MM.1S (cell line): Measurements from ENCODE around the gene UNC93A.

Experiments
- DNase-seq: peaks from one replicate; pipeline ENCODE4 v3.0.0-alpha.2; 2015
- H2AFZ ChIP-seq: fragments of 300-600 bp; sonication (generic); 2 replicates; pipeline ENCODE4 v1.6.0; 2016; ENCODE audit warnings: antibody characterized with exemption, low read length
- H3F3A ChIP-seq: fragments of 300-600 bp; sonication (generic); 2 replicates; pipeline ENCODE4 v1.6.1; 2016; ENCODE audit warnings: mild to moderate bottlenecking, antibody characterized with exemption, low read length, moderate library complexity, mixed read lengths; ENCODE audit not compliant: insufficient read depth
- H3K27ac ChIP-seq: fragments of 300-600 bp; sonication (generic); 2 replicates; pipeline ENCODE4 v1.5.1; 2016; ENCODE audit warnings: mild to moderate bottlenecking, low read length
- H3K27me3 ChIP-seq: fragments of 300-600 bp; sonication (generic); replicated peaks from 2 replicates; pipeline ENCODE4 v1.6.0; 2016; ENCODE audit warnings: low read length; ENCODE audit not compliant: insufficient read depth
- H3K36me3 ChIP-seq: fragments of 300-600 bp; sonication (generic); replicated peaks from 2 replicates; pipeline ENCODE4 v1.6.1; 2016; ENCODE audit warnings: mild to moderate bottlenecking, low read length, mixed read lengths; ENCODE audit not compliant: insufficient read depth
- H3K4me1 ChIP-seq: fragments of 300-600 bp; sonication (generic); 2 replicates; pipeline ENCODE4 v1.6.1; 2016; ENCODE audit warnings: low read length, mixed read lengths
- H3K4me2 ChIP-seq: fragments of 300-600 bp; sonication (generic); 2 replicates; pipeline ENCODE4 v1.6.0; 2016; ENCODE audit warnings: low read depth, low read length
- H3K4me3 ChIP-seq: fragments of 300-600 bp; sonication (generic); 2 replicates; pipeline ENCODE4 v1.5.1; 2016; ENCODE audit warnings: low read length, mixed read lengths
- H3K79me2 ChIP-seq: fragments of 300-600 bp; sonication (generic); 2 replicates; pipeline ENCODE4 v1.6.1; 2016; ENCODE audit warnings: mixed run types, low read length, mixed read lengths
- H3K9ac ChIP-seq: fragments of 300-600 bp; sonication (generic); 2 replicates; pipeline ENCODE4 v1.6.1; 2016; ENCODE audit warnings: low read length, mixed read lengths
- H3K9me2 ChIP-seq: fragments of 300-600 bp; sonication (generic); replicated peaks from 2 replicates; pipeline ENCODE4 v1.6.1; 2016; ENCODE audit warnings: mild to moderate bottlenecking, low read length, mixed read lengths; ENCODE audit not compliant: insufficient read depth
- H3K9me3 ChIP-seq: fragments of 300-600 bp; sonication (generic); replicated peaks from 2 replicates; pipeline ENCODE4 v1.6.1; 2016; ENCODE audit warnings: mild to moderate bottlenecking, low read length, mixed read lengths; ENCODE audit not compliant: insufficient read depth
- H4K20me1 ChIP-seq: fragments of 300-600 bp; sonication (generic); 2 replicates; pipeline ENCODE4 v1.6.1; 2016; ENCODE audit warnings: mild to moderate bottlenecking, low read length, moderate library complexity, mixed read lengths; ENCODE audit not compliant: insufficient read depth
- CTCF ChIP-seq: fragments of 300-600 bp; sonication (generic); IDR thresholded peaks from 2 replicates; pipeline ENCODE4 v1.5.1; 2016; ENCODE audit warnings: antibody characterized with exemption, low read length, mixed read lengths
- EZH2 ChIP-seq: fragments of 300-600 bp; sonication (generic); optimal IDR thresholded peaks from 2 replicates; pipeline ENCODE3; 2017; ENCODE audit warnings: low read depth, mild to moderate bottlenecking, antibody characterized with exemption, low read length, mixed read lengths
- EZH2phosphoT487 ChIP-seq: fragments of 300-600 bp; sonication (generic); IDR thresholded peaks from 2 replicates; pipeline ENCODE4 v1.6.1; 2018; ENCODE audit warnings: antibody characterized with exemption, low read length

Gene UNC93A

DNA sequence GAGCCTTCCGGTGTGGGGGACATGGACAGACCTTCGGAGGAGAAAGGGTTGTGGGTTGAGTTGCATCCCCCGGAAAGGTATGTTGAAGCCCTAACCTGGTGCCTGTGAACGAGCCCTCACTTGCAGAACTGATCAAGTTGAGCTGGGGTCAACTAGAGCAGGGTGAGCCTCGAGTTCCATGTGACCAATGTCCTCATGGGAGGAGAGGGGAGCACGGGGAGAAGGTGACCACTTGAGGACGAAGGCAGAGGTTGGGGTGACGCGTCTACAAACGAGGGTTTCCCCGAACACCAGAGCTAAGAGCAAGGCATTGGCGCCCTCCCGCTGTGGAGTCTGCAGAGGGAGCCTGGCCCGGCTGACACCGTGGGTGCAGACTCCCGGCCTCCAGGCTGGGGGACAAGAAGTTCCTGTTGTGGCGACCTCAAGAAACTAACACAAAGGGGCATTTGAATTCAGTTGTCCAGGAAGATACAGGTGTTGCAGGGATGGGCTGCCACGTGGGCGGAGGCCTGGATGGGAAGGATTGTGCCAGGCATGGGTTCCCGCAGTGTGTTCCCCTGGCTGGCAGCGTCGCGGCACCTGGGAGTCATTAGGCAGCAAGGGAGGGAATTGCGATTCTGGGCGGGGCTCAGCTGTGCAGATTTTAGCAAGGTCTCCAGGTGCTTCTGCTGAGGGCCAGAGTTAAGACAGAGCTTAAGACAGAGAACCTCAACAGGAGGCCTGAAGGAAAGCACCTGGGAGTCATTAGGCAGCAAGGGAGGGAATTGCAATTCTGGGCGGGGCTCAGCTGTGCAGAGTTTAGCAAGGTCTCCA, 20.4 kb upstream of the UNC93A start:
- Histone ChIP-seq H3F3A (no peaks in the 10 kb centered on the region), H4K20me1 (no peaks in the 10 kb centered on the region), H3K4me1 (no peaks in the 10 kb centered on the region), H3K4me2 (no peak overlapping the region), H3K4me3 (no peak overlapping the region), H3K79me2 (no peaks in the 10 kb centered on the region), H3K9me3 (no peaks in the 10 kb centered on the region), H3K27me3 (no peaks in the 10 kb centered on the region), H3K36me3 (no peaks in the 10 kb centered on the region), H3K9me2 (no peaks in the 10 kb centered on the region), H3K27ac (no peak overlapping the region), H2AFZ (no peak overlapping the region), H3K9ac (no peak overlapping the region)
- no peak for DNase-seq
- TF ChIP-seq EZH2, result no peak
- TF ChIP-seq EZH2phosphoT487, result no peak
- TF ChIP-seq CTCF, result no peak

DNA sequence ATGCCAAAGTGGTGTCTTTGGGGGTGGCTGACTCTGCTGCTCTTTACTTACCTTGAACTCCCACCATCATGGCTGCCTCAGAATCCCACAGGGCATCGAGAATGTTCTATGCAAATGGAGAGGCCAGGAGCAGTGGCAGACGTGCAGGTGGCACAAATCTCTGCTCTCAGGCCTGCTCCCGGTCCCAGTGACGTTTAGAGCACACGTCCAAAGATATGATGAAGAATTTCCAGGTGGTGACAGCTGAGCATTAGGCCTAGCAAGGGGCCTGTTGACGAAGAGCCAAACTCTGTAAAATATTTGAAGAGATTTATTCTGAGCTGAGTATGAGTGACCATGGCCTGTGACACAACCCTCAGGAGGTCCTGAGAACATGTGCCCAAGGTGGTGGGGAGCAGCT, 19.0 kb upstream of the UNC93A start:
- Histone ChIP-seq H3K27me3 (no peaks in the 10 kb centered on the region), H3K9me2 (no peaks in the 10 kb centered on the region), H3K4me3 (no peak overlapping the region), H3K4me2 (no peak overlapping the region), H3K27ac (no peak overlapping the region), H3K79me2 (no peaks in the 10 kb centered on the region), H3K9ac (no peak overlapping the region), H3K9me3 (no peaks in the 10 kb centered on the region), H3F3A (no peaks in the 10 kb centered on the region), H4K20me1 (no peaks in the 10 kb centered on the region), H2AFZ (no peak overlapping the region), H3K4me1 (no peaks in the 10 kb centered on the region), H3K36me3 (no peaks in the 10 kb centered on the region)
- no peak for DNase-seq
- no peak for TF ChIP-seq CTCF
- no peak for TF ChIP-seq EZH2phosphoT487
- TF ChIP-seq EZH2, result no peak

DNA sequence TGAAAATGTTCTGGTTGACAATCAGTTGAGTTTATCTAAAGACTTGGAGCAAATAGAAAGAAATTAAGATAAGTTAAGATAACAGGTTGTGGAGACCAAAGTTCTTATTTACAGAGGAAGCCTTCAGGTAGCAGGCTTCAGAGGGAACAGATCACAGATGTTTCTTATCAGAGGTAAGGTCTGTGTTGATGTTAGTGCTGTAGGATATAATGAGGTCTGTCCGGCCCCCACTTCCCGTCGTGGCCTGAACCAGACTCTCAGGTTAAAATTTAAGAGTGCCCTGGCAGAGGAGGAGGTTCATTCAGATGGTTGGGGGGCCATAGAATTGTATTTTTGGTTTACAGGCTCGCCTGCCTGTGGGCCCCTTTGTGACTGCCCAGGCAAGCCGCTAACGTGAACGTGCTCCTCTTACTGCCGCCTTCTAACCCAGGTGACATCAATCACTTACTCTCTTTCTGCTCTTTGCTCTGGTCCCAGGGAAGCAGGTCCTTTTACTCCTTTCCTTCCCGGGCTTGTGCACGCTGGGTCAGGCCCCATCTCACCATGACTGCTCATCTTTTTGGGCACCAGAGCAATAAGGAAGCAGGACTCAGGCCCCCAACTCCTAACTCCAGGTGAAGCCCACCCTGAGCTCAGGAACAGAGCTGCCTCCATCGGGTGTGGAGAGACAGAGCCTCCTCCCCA, 18.3 kb upstream of the UNC93A start:
- Histone ChIP-seq H2AFZ (no peak overlapping the region), H3F3A (no peaks in the 10 kb centered on the region), H3K4me1 (no peaks in the 10 kb centered on the region), H4K20me1 (no peaks in the 10 kb centered on the region), H3K4me3 (no peak overlapping the region), H3K27ac (no peak overlapping the region), H3K9ac (no peak overlapping the region), H3K36me3 (no peaks in the 10 kb centered on the region), H3K9me3 (no peaks in the 10 kb centered on the region), H3K79me2 (no peaks in the 10 kb centered on the region), H3K4me2 (no peak overlapping the region), H3K9me2 (no peaks in the 10 kb centered on the region), H3K27me3 (no peaks in the 10 kb centered on the region)
- DNase-seq, result no peak
- no peak for TF ChIP-seq EZH2

DNA sequence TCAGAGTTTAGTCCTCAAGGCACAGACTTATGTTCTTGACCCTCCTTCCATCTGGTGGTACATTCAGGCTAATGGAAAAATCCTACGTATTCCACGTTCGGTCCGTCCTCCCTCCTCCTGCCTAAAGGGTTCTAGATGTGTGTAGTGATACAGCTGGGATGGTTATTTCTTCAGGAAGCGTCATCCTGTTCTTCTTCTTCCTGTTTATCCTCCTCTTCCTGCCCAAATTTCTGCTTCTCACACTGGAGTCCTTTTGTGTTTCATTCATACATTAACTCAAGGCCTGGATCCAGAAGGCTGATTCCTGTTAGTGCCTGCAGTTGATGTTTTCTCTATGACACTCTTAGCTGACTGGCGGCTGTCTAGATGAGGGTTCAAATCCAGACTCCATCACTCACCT, 16.8 kb upstream of the UNC93A start:
- H3K9ac ChIP-seq, result no peak overlapping the region
- no peaks in the 10 kb centered on the region for H3K27me3 ChIP-seq
- H3K4me2 ChIP-seq, result no peak overlapping the region
- no peaks in the 10 kb centered on the region for H3K9me3 ChIP-seq
- H3K4me3 ChIP-seq, result no peak overlapping the region
- no peak overlapping the region for H3K27ac ChIP-seq
- H3F3A ChIP-seq, result no peaks in the 10 kb centered on the region
- H3K36me3 ChIP-seq, result no peaks in the 10 kb centered on the region
- no peaks in the 10 kb centered on the region for H3K79me2 ChIP-seq
- H4K20me1 ChIP-seq, result no peaks in the 10 kb centered on the region
- no peak for DNase-seq
- no peaks in the 10 kb centered on the region for H3K4me1 ChIP-seq
- no peaks in the 10 kb centered on the region for H3K9me2 ChIP-seq
- TF ChIP-seq EZH2phosphoT487, result no peak
- no peak for TF ChIP-seq CTCF
- TF ChIP-seq EZH2, result no peak
- H2AFZ ChIP-seq, result no peak overlapping the region
